K562 (cell line): Measurements from ENCODE around the gene DDX5. TPM values are rescaled to one million over a fixed set of nuclear protein-coding genes. Genes with fewer than 3 reads are reported as not detected.

Source experiments
- ARNT ChIP-seq, 2 experiments: fragments of 450-650 bp; IDR thresholded peaks; 2 replicates each; pipeline ENCODE4 v1.6.1; 2016; ENCODE audit warnings: mild to moderate bottlenecking in 1 of 2
- BRF1 ChIP-seq: IDR thresholded peaks from 3 replicates; pipeline ENCODE4 v1.6.1; 2011; ENCODE audit warnings: borderline replicate concordance, mild to moderate bottlenecking; ENCODE audit not compliant: insufficient read length; ENCODE audit errors: extremely low read depth
- DPF2 ChIP-seq: fragments of 450-650 bp; IDR thresholded peaks from 2 replicates; pipeline ENCODE4 v1.6.1; 2016
- HMBOX1 ChIP-seq: sonication (generic); IDR thresholded peaks from 2 replicates; pipeline ENCODE4 v1.6.1; 2016
- HNRNPLL ChIP-seq: fragments of 200-400 bp; formaldehyde crosslinking; IDR thresholded peaks from 2 replicates; pipeline ENCODE4 v1.6.1; 2017; ENCODE audit warnings: low read length, low read depth, mild to moderate bottlenecking; ENCODE audit not compliant: poor library complexity, severe bottlenecking
- MTA2 ChIP-seq: fragments of 450-650 bp; IDR thresholded peaks from 2 replicates; pipeline ENCODE4 v1.6.1; 2016; ENCODE audit warnings: low read depth
- POU5F1 ChIP-seq: fragments of 150-350 bp; IDR thresholded peaks from 2 replicates; pipeline ENCODE4 v1.6.1; 2014; ENCODE audit warnings: borderline replicate concordance, low read length, low read depth, mild to moderate bottlenecking; ENCODE audit not compliant: partially characterized antibody
- SMAD2 ChIP-seq: fragments of 150-350 bp; IDR thresholded peaks from 2 replicates; pipeline ENCODE4 v1.6.1; 2014; ENCODE audit warnings: low read depth, mild to moderate bottlenecking, low read length
- SMARCB1 ChIP-seq: IDR thresholded peaks from 2 replicates; pipeline ENCODE4 v1.6.1; 2011; ENCODE audit warnings: improper control_type of control experiment, low read depth; ENCODE audit not compliant: insufficient read length
- TAF15 ChIP-seq: fragments of 200-400 bp; formaldehyde crosslinking; IDR thresholded peaks from 2 replicates; pipeline ENCODE4 v1.6.1; 2017; ENCODE audit warnings: mild to moderate bottlenecking, low read depth, low read length, moderate library complexity
- TFAP4 ChIP-seq: sonication (generic); formaldehyde crosslinking; IDR thresholded peaks from 2 replicates; pipeline ENCODE4 v1.8.0; 2022; ENCODE audit warnings: missing genetic modification reagents, mild to moderate bottlenecking, moderate library complexity, borderline replicate concordance
- ZFP1 ChIP-seq: fragments of 450-650 bp; formaldehyde crosslinking; IDR thresholded peaks from 2 replicates; pipeline ENCODE4 v1.4.0; 2020; ENCODE audit warnings: mild to moderate bottlenecking, mixed read lengths
- ZFX ChIP-seq: sonication (generic); formaldehyde crosslinking; IDR thresholded peaks from 2 replicates; pipeline ENCODE4 v1.8.0; 2022; ENCODE audit warnings: mild to moderate bottlenecking, missing genetic modification reagents, moderate library complexity
- ZNF133 ChIP-seq: fragments of 250-450 bp; sonication (Bioruptor Pico); IDR thresholded peaks from 2 replicates; pipeline ENCODE4 v1.4.0; 2020; ENCODE audit warnings: mild to moderate bottlenecking
- ZNF324 ChIP-seq: fragments of 250-450 bp; sonication (Bioruptor Pico); IDR thresholded peaks from 2 replicates; pipeline ENCODE4 v1.4.0; 2020; ENCODE audit warnings: mild to moderate bottlenecking
- ZNF644 ChIP-seq: fragments of 200-800 bp; sonication (Bioruptor generic); IDR thresholded peaks from 2 replicates; pipeline ENCODE4 v1.6.1; 2016; ENCODE audit warnings: low read depth, missing genetic modification characterization, missing compliant biosample characterization
- ZNF77 ChIP-seq: fragments of 250-450 bp; sonication (Bioruptor Pico); IDR thresholded peaks from 2 replicates; pipeline ENCODE4 v1.5.0; 2020
- ZSCAN32 ChIP-seq: fragments of 450-650 bp; formaldehyde crosslinking; IDR thresholded peaks from 2 replicates; pipeline ENCODE4 v1.4.0; 2020; ENCODE audit warnings: mild to moderate bottlenecking, moderate library complexity
- polyA plus RNA-seq, 8 experiments: library from polyadenylated mRNA; depleted of rRNA in 4 of 8; stranded (reverse) in 5 of 8; unstranded in 3 of 8; fragments of >200 nt; fragmentation: Nextera tagmentation in 2 of 8; fragmentation: Illumina TruSeq in 1 of 8; extraction: Ambion mirVana in 2 of 8; extraction: Trizol in 1 of 8; gene quantifications; 2 replicates each; pipeline versions ENCODE4 v1.2.1 to v1.2.3, GENCODE V29; 2011 to 2014; ENCODE audit warnings: inconsistent platforms in 1 of 8, missing spikeins in 1 of 8
- total RNA-seq, 7 experiments: library from RNA; depleted of rRNA in 6 of 7; stranded (reverse); fragments of >200 nt in 6 of 7; fragmentation: Illumina TruSeq in 2 of 7; extraction: Trizol in 2 of 7; gene quantifications; 2 replicates each; pipeline versions ENCODE4 v1.2.1 to v1.2.3, GENCODE V29; 2011 to 2021; ENCODE audit warnings: low replicate concordance in 1 of 7
- TF ChIP-seq, protein P1 (sequence below): fragments of 450-650 bp; IDR thresholded peaks from 2 replicates; pipeline ENCODE4 v1.6.1; 2017; ENCODE audit warnings: antibody characterized with exemption, mild to moderate bottlenecking
- TF ChIP-seq, protein P2 (sequence below): fragments of 250-450 bp; sonication (Bioruptor Pico); IDR thresholded peaks from 2 replicates; pipeline ENCODE4 v1.5.0; 2020; ENCODE audit warnings: mild to moderate bottlenecking

DDX5 gene
- total and polyA plus RNA-seq, 9 of the 15 experiments (the other 6 are each of a cell fraction or from before 2014, with no cell fraction given), result 306 to 1,639 (median 604) TPM

DNA sequence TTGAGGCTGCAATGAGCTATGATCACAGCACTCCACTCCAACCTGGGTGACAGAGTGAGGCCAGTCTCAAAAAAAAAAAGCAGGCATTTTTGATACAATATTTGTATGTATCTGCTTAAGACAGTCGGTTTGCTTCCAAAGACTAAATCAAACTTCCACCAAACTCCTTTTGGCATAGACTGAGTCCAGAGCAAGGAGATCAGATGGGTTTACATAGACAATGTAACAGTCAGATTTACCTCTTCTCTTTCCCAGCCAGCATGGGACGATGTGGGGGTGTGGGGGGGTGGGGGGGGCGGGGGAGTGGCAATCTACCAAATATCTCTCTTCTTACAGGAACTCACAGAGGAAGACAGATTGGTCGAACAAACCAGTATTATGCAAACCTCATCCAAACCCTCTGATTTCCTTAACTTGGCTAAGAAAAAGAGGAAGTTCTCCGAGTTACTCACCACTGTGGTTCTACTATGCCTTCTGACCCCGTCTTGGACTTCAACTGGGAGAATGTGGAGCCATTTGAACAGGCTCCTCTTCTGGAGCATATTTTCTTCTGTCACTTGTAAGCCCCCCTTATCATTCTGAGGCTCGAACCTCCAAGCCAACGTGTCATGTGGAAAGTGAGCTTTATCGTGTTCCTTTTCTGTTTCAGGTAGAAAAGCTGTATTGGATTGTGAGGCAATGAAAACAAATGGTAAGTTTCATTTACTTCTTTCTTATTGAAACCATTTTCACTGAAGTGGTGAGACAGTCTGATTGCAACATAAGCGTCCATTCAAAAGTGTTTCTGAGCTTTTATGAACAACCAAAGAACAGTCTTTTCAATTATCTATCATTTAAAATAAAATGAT lies 57.2 kb downstream of the DDX5 start, which contains the start of gene MILR1 (continued):
- TF ChIP-seq, protein P1, sequence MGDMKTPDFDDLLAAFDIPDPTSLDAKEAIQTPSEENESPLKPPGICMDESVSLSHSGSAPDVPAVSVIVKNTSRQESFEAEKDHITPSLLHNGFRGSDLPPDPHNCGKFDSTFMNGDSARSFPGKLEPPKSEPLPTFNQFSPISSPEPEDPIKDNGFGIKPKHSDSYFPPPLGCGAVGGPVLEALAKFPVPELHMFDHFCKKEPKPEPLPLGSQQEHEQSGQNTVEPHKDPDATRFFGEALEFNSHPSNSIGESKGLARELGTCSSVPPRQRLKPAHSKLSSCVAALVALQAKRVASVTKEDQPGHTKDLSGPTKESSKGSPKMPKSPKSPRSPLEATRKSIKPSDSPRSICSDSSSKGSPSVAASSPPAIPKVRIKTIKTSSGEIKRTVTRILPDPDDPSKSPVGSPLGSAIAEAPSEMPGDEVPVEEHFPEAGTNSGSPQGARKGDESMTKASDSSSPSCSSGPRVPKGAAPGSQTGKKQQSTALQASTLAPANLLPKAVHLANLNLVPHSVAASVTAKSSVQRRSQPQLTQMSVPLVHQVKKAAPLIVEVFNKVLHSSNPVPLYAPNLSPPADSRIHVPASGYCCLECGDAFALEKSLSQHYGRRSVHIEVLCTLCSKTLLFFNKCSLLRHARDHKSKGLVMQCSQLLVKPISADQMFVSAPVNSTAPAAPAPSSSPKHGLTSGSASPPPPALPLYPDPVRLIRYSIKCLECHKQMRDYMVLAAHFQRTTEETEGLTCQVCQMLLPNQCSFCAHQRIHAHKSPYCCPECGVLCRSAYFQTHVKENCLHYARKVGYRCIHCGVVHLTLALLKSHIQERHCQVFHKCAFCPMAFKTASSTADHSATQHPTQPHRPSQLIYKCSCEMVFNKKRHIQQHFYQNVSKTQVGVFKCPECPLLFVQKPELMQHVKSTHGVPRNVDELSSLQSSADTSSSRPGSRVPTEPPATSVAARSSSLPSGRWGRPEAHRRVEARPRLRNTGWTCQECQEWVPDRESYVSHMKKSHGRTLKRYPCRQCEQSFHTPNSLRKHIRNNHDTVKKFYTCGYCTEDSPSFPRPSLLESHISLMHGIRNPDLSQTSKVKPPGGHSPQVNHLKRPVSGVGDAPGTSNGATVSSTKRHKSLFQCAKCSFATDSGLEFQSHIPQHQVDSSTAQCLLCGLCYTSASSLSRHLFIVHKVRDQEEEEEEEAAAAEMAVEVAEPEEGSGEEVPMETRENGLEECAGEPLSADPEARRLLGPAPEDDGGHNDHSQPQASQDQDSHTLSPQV, result peak; percentile 50; the same call in 1 of the 2 replicates
- TF ChIP-seq ZFP1, result no peak
- TF ChIP-seq ZNF644 (tag), result no peak
- no peak for TF ChIP-seq TFAP4
- no peak for TF ChIP-seq ZNF133 (CRISPR knock-in tag)
- no peak for TF ChIP-seq POU5F1
- TF ChIP-seq DPF2, result peak; percentile 89
- TF ChIP-seq ZNF324 (CRISPR knock-in tag), result no peak
- no peak for TF ChIP-seq ARNT (IDR thresholded peaks at IDR 0.05)
- TF ChIP-seq TAF15, result no peak
- 0 out of 2 replicates have a peak, but pooled peaks have one; percentile 16 for TF ChIP-seq ZFX (CRISPR knock-in tag)
- TF ChIP-seq HNRNPLL, result no peak
- TF ChIP-seq MTA2, result no peak
- TF ChIP-seq SMAD2, result no peak
- TF ChIP-seq, protein P2, sequence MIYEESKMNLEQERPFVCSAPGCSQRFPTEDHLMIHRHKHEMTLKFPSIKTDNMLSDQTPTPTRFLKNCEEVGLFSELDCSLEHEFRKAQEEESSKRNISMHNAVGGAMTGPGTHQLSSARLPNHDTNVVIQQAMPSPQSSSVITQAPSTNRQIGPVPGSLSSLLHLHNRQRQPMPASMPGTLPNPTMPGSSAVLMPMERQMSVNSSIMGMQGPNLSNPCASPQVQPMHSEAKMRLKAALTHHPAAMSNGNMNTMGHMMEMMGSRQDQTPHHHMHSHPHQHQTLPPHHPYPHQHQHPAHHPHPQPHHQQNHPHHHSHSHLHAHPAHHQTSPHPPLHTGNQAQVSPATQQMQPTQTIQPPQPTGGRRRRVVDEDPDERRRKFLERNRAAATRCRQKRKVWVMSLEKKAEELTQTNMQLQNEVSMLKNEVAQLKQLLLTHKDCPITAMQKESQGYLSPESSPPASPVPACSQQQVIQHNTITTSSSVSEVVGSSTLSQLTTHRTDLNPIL (CRISPR knock-in tag), result no peak
- TF ChIP-seq ZNF77 (CRISPR knock-in tag), result no peak
- no peak for TF ChIP-seq ZSCAN32 (CRISPR knock-in tag)
- no peak for TF ChIP-seq BRF1
- peak; percentile 96 for TF ChIP-seq HMBOX1
- TF ChIP-seq SMARCB1, result no peak
